HG03135 (cell line): ENCODE results near the gene NEDD4.
"Not testable (repeated sequence)": the region's sequence is repeated elsewhere in the genome, so short reads cannot be mapped to it uniquely, and the experiment has no call there.

ENCODE experiments used
- ATAC-seq: cut with Tn5 transposase; IDR thresholded peaks from one replicate; pipeline ENCODE4 v1.9.1; 2021; ENCODE audit warnings: mild to moderate bottlenecking, moderate library complexity; ENCODE audit not compliant: unreplicated experiment

NEDD4 gene

GRCh38 chr15:55959744-55960447 is 33.5 kb downstream of the NEDD4 start:
- ATAC-seq: no peak

GRCh38 chr15:55958349-55958748 is 35.1 kb downstream of the NEDD4 start:
- no peak for ATAC-seq

- ATAC-seq: no peak
Observed at GRCh38 chr15:55954862-55955605, 38.4 kb downstream of the NEDD4 start.

GRCh38 chr15:55952501-55953274 is 40.7 kb downstream of the NEDD4 start:
- ATAC-seq: not testable (repeated sequence)

- not testable (repeated sequence) for ATAC-seq
Observed at GRCh38 chr15:55944606-55945005, 48.8 kb downstream of the NEDD4 start.

GRCh38 chr15:55942332-55942731 is 51.1 kb downstream of the NEDD4 start:
- ATAC-seq: no peak

GRCh38 chr15:55937040-55937439 is 56.4 kb downstream of the NEDD4 start:
- no peak for ATAC-seq

GRCh38 chr15:55928955-55929354 is 64.5 kb downstream of the NEDD4 start:
- ATAC-seq: no peak

GRCh38 chr15:55921744-55922143 is 71.7 kb downstream of the NEDD4 start:
- no peak for ATAC-seq

- ATAC-seq: no peak
Observed at GRCh38 chr15:55917881-55918296, 75.5 kb downstream of the NEDD4 start.

GRCh38 chr15:55916666-55917409 is 76.6 kb downstream of the NEDD4 start:
- no peak for ATAC-seq

GRCh38 chr15:55915876-55916567 is 77.4 kb downstream of the NEDD4 start:
- ATAC-seq: no peak

- ATAC-seq: no peak
Observed at GRCh38 chr15:55915221-55915620, 78.2 kb downstream of the NEDD4 start.

- ATAC-seq: no peak
Observed at GRCh38 chr15:55914446-55914845, 79.0 kb downstream of the NEDD4 start.

GRCh38 chr15:55912982-55913381 is 80.4 kb downstream of the NEDD4 start:
- ATAC-seq: no peak

GRCh38 chr15:55909036-55909811 is 84.2 kb downstream of the NEDD4 start:
- no peak for ATAC-seq

- ATAC-seq: no peak
Observed at GRCh38 chr15:55907797-55908196, 85.6 kb downstream of the NEDD4 start.

- no peak for ATAC-seq
Observed at GRCh38 chr15:55902981-55903380, 90.4 kb downstream of the NEDD4 start.

- ATAC-seq: no peak
Observed at GRCh38 chr15:55900019-55900418, 93.4 kb downstream of the NEDD4 start.

- ATAC-seq: no peak
Observed at GRCh38 chr15:55899537-55899936, 93.9 kb downstream of the NEDD4 start.
